GM19351 (cell line): ENCODE measurements around the gene FCHSD2.

Experiments used
- ATAC-seq: cut with Tn5 transposase; IDR thresholded peaks from one replicate; pipeline ENCODE4 v1.9.1; 2021; ENCODE audit warnings: mild to moderate bottlenecking, moderate library complexity; ENCODE audit not compliant: unreplicated experiment

The FCHSD2 gene

GRCh38 chr11:72826942-72827480 is 315.1 kb downstream of the FCHSD2 start:
- ATAC-seq, result no peak

DNA sequence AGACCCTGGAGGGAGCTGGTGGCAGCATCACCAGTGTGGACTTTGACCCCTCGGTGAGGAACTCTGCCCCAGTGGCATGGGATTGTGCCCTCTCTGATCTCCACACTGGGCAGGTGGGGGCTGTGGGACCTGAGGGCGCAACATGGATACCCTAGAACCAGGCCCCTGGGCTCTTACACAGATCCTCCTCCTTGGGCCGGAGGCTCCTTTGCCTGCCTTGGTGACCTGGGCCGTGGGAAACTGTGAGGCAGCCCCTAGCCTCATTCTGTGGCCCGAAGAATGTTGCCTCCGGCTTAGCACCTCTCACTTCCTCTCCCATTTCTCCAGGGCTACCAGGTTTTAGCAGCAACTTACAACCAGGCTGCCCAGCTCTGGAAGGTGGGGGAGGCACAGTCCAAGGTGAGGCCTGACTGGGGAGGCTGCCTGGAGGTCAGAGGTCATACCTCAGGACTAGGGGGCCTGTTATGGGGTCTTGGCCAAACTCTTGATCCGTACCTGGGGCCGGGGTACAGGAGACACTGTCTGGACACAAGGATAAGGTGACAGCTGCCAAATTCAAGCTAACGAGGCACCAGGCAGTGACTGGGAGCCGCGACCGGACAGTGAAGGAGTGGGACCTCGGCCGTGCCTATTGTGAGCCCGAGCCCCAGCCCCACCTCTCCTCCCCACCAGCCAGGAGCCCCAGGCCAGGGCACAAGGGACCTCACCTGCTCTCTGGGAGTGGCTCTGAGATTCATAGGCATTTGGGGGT is 315.8 kb downstream of the FCHSD2 start:
- no peak for ATAC-seq

- ATAC-seq, result no peak
Observed at GRCh38 chr11:72825661-72826060, 316.5 kb downstream of the FCHSD2 start.

- no peak for ATAC-seq
Observed at GRCh38 chr11:72824811-72825505, 317.2 kb downstream of the FCHSD2 start.

- no peak for ATAC-seq
Observed at GRCh38 chr11:72824020-72824419, 318.1 kb downstream of the FCHSD2 start.

- ATAC-seq, result no peak
Observed at GRCh38 chr11:72823105-72823804, 318.9 kb downstream of the FCHSD2 start.

- ATAC-seq, result peak; percentile 62
Observed at GRCh38 chr11:72821920-72822799, 320.0 kb downstream of the FCHSD2 start.

DNA sequence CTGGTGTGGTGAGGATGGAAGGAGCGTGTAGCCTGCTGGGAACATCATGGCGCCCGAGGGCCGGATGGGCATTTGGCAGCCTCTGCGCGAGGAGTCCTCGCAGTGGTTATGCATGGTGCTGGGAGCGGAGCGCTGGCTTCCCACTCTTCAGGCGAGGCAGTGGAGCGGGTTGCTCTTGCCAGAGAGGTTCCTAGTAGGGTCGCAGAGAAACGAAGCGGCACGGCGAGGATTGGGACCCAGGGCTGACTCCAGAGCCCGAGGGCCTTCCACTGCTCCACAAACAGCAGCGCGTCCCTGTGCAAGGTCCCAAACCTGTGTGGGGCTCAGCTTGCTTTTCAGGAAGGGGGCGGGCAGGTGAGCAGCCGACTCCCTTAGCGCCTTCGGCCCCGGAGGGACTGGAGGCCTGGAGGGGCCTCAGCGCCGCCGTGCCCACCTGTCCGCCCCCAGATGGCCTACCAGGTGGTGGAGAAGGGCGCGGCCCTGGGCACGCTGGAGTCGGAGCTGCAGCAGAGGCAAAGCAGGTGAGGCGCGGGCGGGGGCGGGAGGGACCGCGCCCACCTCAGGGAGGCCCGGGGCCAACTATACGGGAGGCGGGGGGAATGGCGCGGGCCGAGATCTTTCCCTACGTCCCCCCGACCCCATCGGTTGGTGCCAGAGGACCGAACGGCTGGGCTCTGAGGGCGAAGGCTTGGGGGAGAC is 320.7 kb downstream of the FCHSD2 start:
- no peak for ATAC-seq

GRCh38 chr11:72820439-72821139 is 321.5 kb downstream of the FCHSD2 start:
- ATAC-seq, result no peak

DNA sequence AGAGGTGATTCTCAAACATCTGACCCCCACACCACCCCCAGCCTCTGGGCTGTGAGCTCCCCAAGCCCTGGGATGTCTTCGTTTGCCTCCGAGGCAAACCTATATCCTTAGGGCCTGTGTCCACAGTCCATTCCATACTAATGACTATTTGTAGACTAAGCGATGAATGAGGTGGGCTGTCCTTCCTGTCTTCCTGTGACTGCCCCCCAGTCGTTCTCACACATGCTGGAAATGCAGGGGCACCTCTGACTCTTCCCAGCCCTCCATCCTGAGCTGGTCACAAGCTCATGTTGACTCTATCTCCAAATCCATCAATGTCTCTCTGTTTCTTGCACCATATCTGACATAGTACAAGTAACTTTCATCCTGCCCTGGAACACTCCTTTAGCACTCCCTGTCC is 323.1 kb downstream of the FCHSD2 start:
- ATAC-seq, result no peak

DNA sequence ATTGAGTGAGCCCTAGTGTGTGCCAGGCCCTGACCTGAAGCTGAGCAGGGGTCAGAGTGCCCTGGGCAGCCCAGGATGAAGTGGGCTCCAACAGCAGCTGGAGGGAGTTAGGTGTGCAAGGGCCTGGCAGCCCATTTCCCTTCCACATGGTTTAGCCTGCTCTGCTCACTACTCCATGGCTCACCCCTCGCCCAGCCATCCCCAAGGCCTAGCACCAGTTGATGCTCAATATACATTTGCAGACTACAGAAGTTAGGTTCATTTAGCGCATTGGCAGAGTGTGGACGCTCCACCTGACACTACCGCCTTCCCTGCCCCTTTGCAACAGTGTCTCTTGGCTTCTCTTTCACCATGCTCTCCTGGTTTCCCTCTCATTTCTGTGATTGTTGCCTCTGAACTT is 324.2 kb downstream of the FCHSD2 start:
- ATAC-seq, result no peak

- ATAC-seq, result no peak
Observed at GRCh38 chr11:72816404-72816990, 325.6 kb downstream of the FCHSD2 start.

- no peak for ATAC-seq
Observed at GRCh38 chr11:72815110-72815618, 327.0 kb downstream of the FCHSD2 start.

DNA sequence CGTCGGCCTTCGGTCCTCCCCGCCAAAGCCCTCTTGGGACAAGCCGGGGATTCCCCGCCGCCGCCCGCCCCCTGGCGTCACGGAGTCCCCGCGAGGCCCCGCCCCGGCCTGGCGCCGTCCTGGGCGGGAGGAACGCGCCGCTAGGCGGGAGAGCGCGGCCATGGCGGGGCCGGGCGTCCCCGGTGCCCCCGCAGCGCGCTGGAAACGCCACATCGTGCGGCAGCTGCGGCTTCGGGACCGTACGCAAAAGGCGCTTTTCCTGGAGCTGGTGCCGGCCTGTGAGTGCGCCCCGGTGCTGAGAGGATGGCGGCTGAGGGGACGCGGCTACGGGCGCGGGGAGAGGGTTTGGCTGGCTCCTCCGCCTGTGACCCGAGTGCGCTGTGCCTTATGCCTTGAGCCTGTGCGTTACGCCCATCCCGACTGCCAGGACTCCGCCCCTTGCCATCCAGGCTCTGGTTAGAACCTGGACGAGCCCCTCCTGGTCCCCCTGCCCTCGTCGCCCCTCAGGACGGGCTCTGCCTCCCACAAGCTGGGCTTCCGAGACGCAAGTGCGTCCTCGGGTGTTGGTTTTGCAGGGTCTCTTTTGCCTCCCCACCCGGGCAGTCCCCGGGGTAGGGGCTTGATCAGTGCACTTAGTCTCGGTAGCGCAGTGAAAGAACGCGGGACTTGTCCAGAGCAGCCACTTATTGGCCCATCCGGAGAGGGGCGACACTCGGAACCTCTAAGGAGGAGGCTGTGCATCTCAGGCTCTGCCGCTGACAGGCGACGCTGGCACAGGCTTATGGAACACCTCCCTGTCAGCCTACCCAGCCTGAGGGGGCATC is 327.6 kb downstream of the FCHSD2 start, which contains the start of gene ATG16L2:
ATG16L2 (plus strand) TSS at position 126 of the 824 bp plus-strand sequence; CDS start at position 161, 35 bp downstream.
- peak; percentile 48 for ATAC-seq

GRCh38 chr11:72813740-72814285 is 328.3 kb downstream of the FCHSD2 start:
- peak; percentile 42 for ATAC-seq

- peak; percentile 34 for ATAC-seq
Observed at GRCh38 chr11:72812967-72813739, 329.0 kb downstream of the FCHSD2 start.

DNA sequence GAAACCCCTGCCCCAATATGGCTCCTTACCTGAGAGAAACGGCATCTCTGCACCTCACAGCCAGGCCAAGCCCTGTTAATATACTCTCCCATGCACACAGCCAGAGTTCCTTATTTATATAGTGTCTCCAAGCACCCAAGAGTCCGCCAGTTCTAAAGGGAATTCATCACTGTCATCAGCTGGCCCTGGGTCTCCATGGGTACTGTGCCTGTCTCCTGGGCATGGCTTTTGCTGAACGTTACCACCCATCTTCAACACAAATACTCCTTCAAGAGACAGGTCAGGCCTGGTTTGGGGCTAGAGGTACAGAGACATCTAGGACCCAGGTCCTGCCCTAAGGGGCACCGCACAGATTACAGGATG is 329.5 kb downstream of the FCHSD2 start:
- no peak for ATAC-seq
